ENCODE measurements around the gene RAET1E. TPM values are rescaled to one million over a fixed set of nuclear protein-coding genes. Genes with fewer than 3 reads are reported as not detected.
A peak's percentile ranks its signal among the peaks of the same experiment; 100 is the strongest.

The RAET1E gene
- total and polyA plus RNA-seq, 4 donors, result 0.56 to 0.98 (median 0.93) TPM

GRCh38 chr6:149925253-149925973 is 27.5 kb upstream of the RAET1E start:
- Histone ChIP-seq H3K36me3 (ENCODE audit: control insufficient read depth in 4 of 4, insufficient read depth in 4 of 4, low read length in 4 of 4) (no peaks in the 10 kb centered on the region), H3K9me3 (ENCODE audit: control insufficient read depth in 4 of 4, insufficient read depth in 3 of 4, low read length in 3 of 4) (peaks cover 0 to 2% (median 0%) of the 10 kb centered on the region in 4 donors), H3K4me3 (peak overlapping the region; percentile 12), H3K27me3 (ENCODE audit: control insufficient read depth in 3 of 3, insufficient read depth in 3 of 3, low read length in 2 of 3) (peaks cover 0 to 16% (median 15%) of the 10 kb centered on the region in 3 donors), H3K27ac (ENCODE audit: low read depth in 1 of 2, low read length in 1 of 2) (peak overlapping the region in 1 of 2 donors; percentile 55), H3K9ac (ENCODE audit: insufficient read depth in 1 of 2, low read length in 2 of 2) (no peak overlapping the region), H3K4me1 (ENCODE audit: control insufficient read depth in 5 of 5, insufficient read depth in 5 of 5, low read length in 5 of 5) (peaks cover 0 to 18% (median 0%) of the 10 kb centered on the region in 5 donors)
- TF ChIP-seq CTCF (IDR thresholded peaks at IDR 0.05; ENCODE audit: control extremely low read depth, extremely low read depth), result no peak
- WGBS, 2 donors, result 10 to 12% methylated on average over 34 of the region's 34 CpGs
- DNase-seq, result peak; percentile 34 to 48 (median 35)
- ATAC-seq (ENCODE audit: insufficient read depth, low FRiP score), result no peak

GRCh38 chr6:149924933-149925252 is 27.0 kb upstream of the RAET1E start:
- ATAC-seq (ENCODE audit: insufficient read depth, low FRiP score) (no peak), DNase-seq (no peak)
- no peak for TF ChIP-seq CTCF (IDR thresholded peaks at IDR 0.05; ENCODE audit: control extremely low read depth, extremely low read depth)
- Histone ChIP-seq H3K27ac (ENCODE audit: low read depth in 1 of 2, low read length in 1 of 2) (no peak overlapping the region), H3K4me1 (ENCODE audit: control insufficient read depth in 5 of 5, insufficient read depth in 5 of 5, low read length in 5 of 5) (peaks cover 0 to 18% (median 0%) of the 10 kb centered on the region in 5 donors), H3K36me3 (ENCODE audit: control insufficient read depth in 4 of 4, insufficient read depth in 4 of 4, low read length in 4 of 4) (no peaks in the 10 kb centered on the region), H3K27me3 (ENCODE audit: control insufficient read depth in 3 of 3, insufficient read depth in 3 of 3, low read length in 2 of 3) (peaks cover 0 to 14% (median 12%) of the 10 kb centered on the region in 3 donors), H3K4me3 (no peak overlapping the region), H3K9me3 (ENCODE audit: control insufficient read depth in 4 of 4, insufficient read depth in 3 of 4, low read length in 3 of 4) (peaks cover 0 to 2% (median 0%) of the 10 kb centered on the region in 4 donors), H3K9ac (ENCODE audit: insufficient read depth in 1 of 2, low read length in 2 of 2) (no peak overlapping the region)
- 83 to 89% methylated on average over 4 of the region's 4 CpGs for whole genome bisulfite sequencing, 2 donors

DNA sequence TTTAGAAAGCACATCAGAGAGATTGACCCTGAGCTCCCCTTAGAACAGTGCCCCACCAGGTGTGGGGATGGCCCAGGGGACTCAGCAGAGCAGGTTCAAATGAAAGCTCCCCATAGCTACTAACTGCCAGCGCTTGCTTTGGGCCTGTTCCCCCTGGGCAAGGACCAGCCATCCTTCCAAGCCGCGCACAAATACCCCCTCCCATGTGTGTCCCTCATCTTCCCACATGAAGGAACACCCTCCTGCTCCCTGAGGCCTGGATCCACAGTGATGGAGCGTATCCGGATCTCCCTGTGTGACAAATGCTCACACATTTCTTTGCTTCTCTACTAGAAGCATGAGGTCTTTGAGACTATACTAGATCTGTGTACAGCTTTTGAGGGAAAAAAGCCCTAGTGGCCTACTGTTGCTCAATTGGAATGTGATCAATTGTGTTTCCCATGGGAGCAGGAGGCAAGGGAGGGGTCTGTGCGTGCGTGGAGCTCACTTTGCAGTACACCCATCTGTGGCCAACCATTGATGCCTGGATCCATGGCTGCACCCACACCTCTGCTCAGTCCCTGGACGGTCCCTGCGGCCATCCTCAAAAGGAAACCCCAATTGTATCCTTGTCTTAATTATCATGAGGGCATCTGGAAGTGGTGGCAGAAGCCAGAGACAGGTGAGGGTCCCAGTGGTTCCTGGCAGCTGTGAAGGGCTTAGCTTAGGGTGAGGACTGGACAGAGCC is 26.5 kb upstream of the RAET1E start:
- Histone ChIP-seq H3K4me3 (no peak overlapping the region), H3K9me3 (ENCODE audit: control insufficient read depth in 4 of 4, insufficient read depth in 3 of 4, low read length in 3 of 4) (peaks cover 0 to 2% (median 0%) of the 10 kb centered on the region in 4 donors), H3K27me3 (ENCODE audit: control insufficient read depth in 3 of 3, insufficient read depth in 3 of 3, low read length in 2 of 3) (peaks cover 0 to 8% (median 6%) of the 10 kb centered on the region in 3 donors), H3K36me3 (ENCODE audit: control insufficient read depth in 4 of 4, insufficient read depth in 4 of 4, low read length in 4 of 4) (no peaks in the 10 kb centered on the region), H3K4me1 (ENCODE audit: control insufficient read depth in 5 of 5, insufficient read depth in 5 of 5, low read length in 5 of 5) (peaks cover 0 to 18% (median 0%) of the 10 kb centered on the region in 5 donors), H3K27ac (ENCODE audit: low read depth in 1 of 2, low read length in 1 of 2) (no peak overlapping the region), H3K9ac (ENCODE audit: insufficient read depth in 1 of 2, low read length in 2 of 2) (no peak overlapping the region)
- ATAC-seq (ENCODE audit: insufficient read depth, low FRiP score) (no peak), DNase-seq (no peak)
- WGBS, 2 donors, result 76 to 87% methylated on average over 9 of the region's 9 CpGs
- no peak for TF ChIP-seq CTCF (IDR thresholded peaks at IDR 0.05; ENCODE audit: control extremely low read depth, extremely low read depth)

Data from lung (tissue), 12 donors.